Osteoblast (primary cell): ENCODE measurements around the gene GCN1. TPM values are rescaled to one million over a fixed set of nuclear protein-coding genes. Genes with fewer than 3 reads are reported as not detected.

Source experiments
- DNase-seq: peaks from one replicate; pipeline ENCODE4 v3.0.0; 2011; ENCODE audit warnings: low spot score, mixed read lengths; ENCODE audit not compliant: insufficient read length; ENCODE audit errors: missing footprints
- H2AFZ ChIP-seq: 2 replicates; pipeline ENCODE4 v1.6.0; 2011; ENCODE audit warnings: mild to moderate bottlenecking, low read length
- H3K27ac ChIP-seq: 2 replicates; pipeline ENCODE4 v1.5.1; 2011; ENCODE audit warnings: mild to moderate bottlenecking, low read depth, low read length, moderate library complexity
- H3K27me3 ChIP-seq: 2 replicates; pipeline ENCODE4 v1.6.0; 2012; ENCODE audit warnings: mild to moderate bottlenecking, control low read depth, inconsistent platforms, low read length, moderate library complexity; ENCODE audit not compliant: insufficient read depth
- H3K36me3 ChIP-seq: 2 replicates; pipeline ENCODE4 v1.5.1; 2011; ENCODE audit warnings: mild to moderate bottlenecking, low read length, control low read depth, moderate library complexity; ENCODE audit not compliant: insufficient read depth
- H3K4me1 ChIP-seq: 2 replicates; pipeline ENCODE4 v1.5.1; 2011; ENCODE audit warnings: mild to moderate bottlenecking, low read length, control low read depth, moderate library complexity; ENCODE audit not compliant: insufficient read depth
- H3K4me2 ChIP-seq: 2 replicates; pipeline ENCODE4 v1.6.0; 2011; ENCODE audit warnings: mild to moderate bottlenecking, low read length; ENCODE audit not compliant: insufficient read depth
- H3K4me3 ChIP-seq: fragments of 200-600 bp; sonication (generic); 3 replicates; pipeline ENCODE4 v1.5.1; 2012; ENCODE audit warnings: mild to moderate bottlenecking, low read length, inconsistent platforms; ENCODE audit not compliant: insufficient read depth
- H3K79me2 ChIP-seq: 2 replicates; pipeline ENCODE4 v1.6.0; 2012; ENCODE audit warnings: mild to moderate bottlenecking, low read length, control low read depth, inconsistent platforms; ENCODE audit not compliant: insufficient read depth
- H3K9me3 ChIP-seq: 2 replicates; pipeline ENCODE4 v1.5.1; 2011; ENCODE audit warnings: low read depth, low read length, control low read depth
- H4K20me1 ChIP-seq: 2 replicates; pipeline ENCODE4 v1.6.0; 2012; ENCODE audit warnings: mild to moderate bottlenecking, low read length, control low read depth; ENCODE audit not compliant: insufficient read depth
- total RNA-seq: library from RNA; depleted of rRNA; stranded (reverse); fragments of >200 nt; gene quantifications from 2 replicates; pipeline ENCODE4 v1.2.3, GENCODE V29; 2012
- TF ChIP-seq, protein P1 (sequence below): IDR thresholded peaks from 2 replicates; pipeline ENCODE4 v1.5.1; 2011; ENCODE audit warnings: mild to moderate bottlenecking, low read depth, low read length, moderate library complexity; ENCODE audit errors: extremely low read depth

GCN1 gene
- total RNA-seq, 1 donor, result 103 TPM

DNA sequence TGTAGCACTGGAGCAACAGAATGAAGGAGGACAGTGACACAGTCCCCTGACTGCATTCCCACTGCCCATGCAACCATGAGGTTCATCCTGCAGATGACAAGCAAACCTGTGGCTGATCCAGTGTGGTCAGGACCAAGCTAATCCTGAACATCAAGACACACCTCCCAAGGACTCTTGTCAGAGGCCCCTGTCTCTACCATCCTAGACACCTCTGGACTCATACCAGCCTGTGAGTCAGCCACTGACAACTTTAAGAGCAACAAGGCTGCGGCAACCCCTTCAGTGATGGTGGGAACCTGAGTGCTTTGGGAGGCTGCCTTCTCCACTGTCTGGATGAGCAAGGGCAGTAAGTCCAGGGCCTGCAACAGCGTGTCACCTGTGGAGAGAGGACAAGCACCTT is 24.6 kb downstream of the GCN1 start:
- H3K4me3 ChIP-seq, result no peak overlapping the region
- no peak for DNase-seq
- no peak overlapping the region for H2AFZ ChIP-seq

DNA sequence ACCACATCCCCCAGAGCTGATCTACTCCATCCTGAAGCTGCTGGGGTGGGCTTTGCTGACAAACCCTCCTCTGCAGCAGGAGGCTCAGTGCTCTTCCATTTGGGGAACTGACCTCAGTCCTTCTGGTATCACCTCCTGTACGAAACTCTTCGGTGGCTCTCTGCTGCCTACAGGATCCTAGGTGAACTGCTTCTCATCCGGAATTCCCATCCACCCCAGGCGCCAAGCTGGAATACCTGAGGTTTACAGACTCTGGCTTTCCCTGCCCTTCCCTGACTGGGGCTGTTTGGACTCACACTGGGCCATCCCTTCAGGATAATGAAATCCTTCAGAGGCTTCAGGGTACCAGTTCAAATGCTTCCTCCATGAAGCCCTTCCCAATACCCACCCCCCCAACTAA is 26.2 kb downstream of the GCN1 start:
- TF ChIP-seq, protein P1, sequence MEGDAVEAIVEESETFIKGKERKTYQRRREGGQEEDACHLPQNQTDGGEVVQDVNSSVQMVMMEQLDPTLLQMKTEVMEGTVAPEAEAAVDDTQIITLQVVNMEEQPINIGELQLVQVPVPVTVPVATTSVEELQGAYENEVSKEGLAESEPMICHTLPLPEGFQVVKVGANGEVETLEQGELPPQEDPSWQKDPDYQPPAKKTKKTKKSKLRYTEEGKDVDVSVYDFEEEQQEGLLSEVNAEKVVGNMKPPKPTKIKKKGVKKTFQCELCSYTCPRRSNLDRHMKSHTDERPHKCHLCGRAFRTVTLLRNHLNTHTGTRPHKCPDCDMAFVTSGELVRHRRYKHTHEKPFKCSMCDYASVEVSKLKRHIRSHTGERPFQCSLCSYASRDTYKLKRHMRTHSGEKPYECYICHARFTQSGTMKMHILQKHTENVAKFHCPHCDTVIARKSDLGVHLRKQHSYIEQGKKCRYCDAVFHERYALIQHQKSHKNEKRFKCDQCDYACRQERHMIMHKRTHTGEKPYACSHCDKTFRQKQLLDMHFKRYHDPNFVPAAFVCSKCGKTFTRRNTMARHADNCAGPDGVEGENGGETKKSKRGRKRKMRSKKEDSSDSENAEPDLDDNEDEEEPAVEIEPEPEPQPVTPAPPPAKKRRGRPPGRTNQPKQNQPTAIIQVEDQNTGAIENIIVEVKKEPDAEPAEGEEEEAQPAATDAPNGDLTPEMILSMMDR, result no peak
- Histone ChIP-seq H3K4me1 (no peaks in the 10 kb centered on the region), H3K9me3 (no peaks in the 10 kb centered on the region), H3K27me3 (no peaks in the 10 kb centered on the region), H3K36me3 (peaks cover 74% of the 10 kb centered on the region), H3K4me3 (no peak overlapping the region), H2AFZ (no peak overlapping the region), H3K27ac (no peak overlapping the region), H3K4me2 (no peak overlapping the region), H4K20me1 (peaks cover 10% of the 10 kb centered on the region), H3K79me2 (no peaks in the 10 kb centered on the region)
- DNase-seq, result no peak

More for the DNA sequence above, 24.6 kb downstream of the GCN1 start:
- Histone ChIP-seq H3K9me3 (no peaks in the 10 kb centered on the region), H3K4me1 (no peaks in the 10 kb centered on the region), H3K27ac (no peak overlapping the region), H3K4me2 (no peak overlapping the region), H3K27me3 (no peaks in the 10 kb centered on the region), H3K36me3 (peaks cover 73% of the 10 kb centered on the region), H4K20me1 (peaks cover 8% of the 10 kb centered on the region), H3K79me2 (no peaks in the 10 kb centered on the region)
- TF ChIP-seq, protein P1, result no peak

DNA sequence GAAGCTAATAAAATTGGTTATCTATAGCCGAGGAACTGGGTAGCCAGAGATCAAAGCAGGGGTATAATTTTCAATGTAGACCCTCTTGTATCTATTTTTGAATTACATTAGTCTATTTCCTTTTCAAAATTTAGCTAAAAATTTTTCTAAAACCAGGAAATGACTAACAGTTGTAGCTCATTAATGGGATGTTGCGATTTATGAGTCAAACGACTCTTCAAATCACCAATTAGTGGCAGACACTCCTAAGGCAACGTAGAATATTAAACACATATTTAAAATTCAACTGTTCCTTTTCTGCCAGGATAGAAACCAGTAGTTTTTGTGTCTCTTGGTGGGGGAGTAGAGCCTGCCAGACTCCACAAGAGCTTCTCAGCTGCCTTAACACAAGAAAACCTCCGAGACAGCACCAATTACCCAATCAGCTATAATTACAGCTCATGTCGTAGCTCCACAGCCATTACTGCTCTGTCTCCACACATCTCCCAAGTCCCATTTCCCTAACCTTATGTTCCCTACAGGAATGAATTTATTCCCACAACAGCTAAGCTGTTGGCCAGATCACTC is 26.9 kb downstream of the GCN1 start:
- TF ChIP-seq, protein P1, result no peak
- H3K27ac ChIP-seq, result no peak overlapping the region
- no peak overlapping the region for H2AFZ ChIP-seq
- no peaks in the 10 kb centered on the region for H3K4me1 ChIP-seq
- H3K79me2 ChIP-seq, result no peaks in the 10 kb centered on the region
- DNase-seq, result no peak
- H3K27me3 ChIP-seq, result no peaks in the 10 kb centered on the region
- H3K9me3 ChIP-seq, result no peaks in the 10 kb centered on the region
- peaks cover 75% of the 10 kb centered on the region for H3K36me3 ChIP-seq
- peaks cover 10% of the 10 kb centered on the region for H4K20me1 ChIP-seq
- no peak overlapping the region for H3K4me3 ChIP-seq
- H3K4me2 ChIP-seq, result no peak overlapping the region

DNA sequence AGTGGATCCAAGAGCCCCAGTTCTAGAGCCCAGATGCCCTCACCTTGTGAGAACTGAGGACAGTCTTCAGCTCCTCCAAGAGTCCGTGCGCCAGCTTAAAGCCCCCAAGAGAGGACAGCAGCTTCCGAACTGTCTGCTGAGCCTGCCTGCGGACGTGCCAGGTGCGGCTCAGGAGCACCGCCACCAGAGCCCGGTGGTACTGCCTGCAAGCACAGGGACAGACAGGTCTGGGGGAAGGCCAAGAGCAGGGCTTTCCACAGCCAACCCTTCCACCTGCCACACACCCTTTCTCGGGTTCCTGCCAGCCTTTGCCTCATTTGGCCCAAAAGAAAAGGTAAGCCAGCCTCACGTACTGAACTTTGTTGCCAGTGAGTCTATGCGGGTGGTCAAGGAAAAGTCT is 30.2 kb downstream of the GCN1 start:
- Histone ChIP-seq H2AFZ (no peak overlapping the region), H3K4me2 (no peak overlapping the region), H3K9me3 (no peaks in the 10 kb centered on the region), H3K27me3 (no peaks in the 10 kb centered on the region), H3K4me1 (no peaks in the 10 kb centered on the region), H3K4me3 (no peak overlapping the region), H4K20me1 (peaks cover 2% of the 10 kb centered on the region), H3K36me3 (peaks cover 81% of the 10 kb centered on the region), H3K27ac (no peak overlapping the region), H3K79me2 (no peaks in the 10 kb centered on the region)
- TF ChIP-seq, protein P1, result no peak
- DNase-seq, result no peak
